Colonic mucosa (tissue), 4 donors: Measurements from ENCODE around the gene WDFY3. TPM values are rescaled to one million over a fixed set of nuclear protein-coding genes. Genes with fewer than 3 reads are reported as not detected.

Source experiments
- DNase-seq: peaks from one replicate; pipeline ENCODE4 v3.0.0-alpha.2; 2020
- H3K27ac ChIP-seq: fragments of 200-600 bp; one replicate; pipeline ENCODE4 v1.8.0; 2021
- H3K27me3 ChIP-seq: fragments of 200-600 bp; one replicate; pipeline ENCODE4 v1.8.0; 2021
- H3K36me3 ChIP-seq: fragments of 200-600 bp; one replicate; pipeline ENCODE4 v1.8.0; 2021
- H3K4me1 ChIP-seq: fragments of 200-600 bp; one replicate; pipeline ENCODE4 v1.8.0; 2021; ENCODE audit warnings: mild to moderate bottlenecking
- H3K4me3 ChIP-seq: fragments of 200-600 bp; one replicate; pipeline ENCODE4 v1.8.0; 2021
- H3K9ac ChIP-seq, 2 donors: one replicate each; pipeline ENCODE4 v1.7.0; 2013; ENCODE audit warnings: control low read depth in 2 of 2, low read depth in 2 of 2, low read length in 2 of 2
- H3K9me3 ChIP-seq: fragments of 200-600 bp; one replicate; pipeline ENCODE4 v1.8.0; 2021
- CTCF ChIP-seq: fragments of 200-600 bp; IDR thresholded peaks from one replicate; pipeline ENCODE4 v1.8.0; 2022; ENCODE audit warnings: antibody characterized with exemption, mild to moderate bottlenecking
- intact Hi-C: fragments of 100-400 bp; cut with DNase I; formaldehyde crosslinking; loops from one replicate; pipeline ENCODE4 v1.14.1; 2022
- total RNA-seq, 2 donors: library from RNA; stranded (reverse); fragmentation: NEBNext Ultra II Directional in 1 of 2; extraction: Animal tissue kit (Norgen Biotek cat#: 25700) in 1 of 2; gene quantifications; one replicate each; pipeline ENCODE4 v1.2.1, GENCODE V29; 2021
- donor health status: healthy.
- donor health status: DM: no; HTN: no; CAD: no.
- donor health status: DM: no; HTN: no; CAD: no.

WDFY3 gene
- total RNA-seq, 2 donors from 2014 or later, result 46.3 to 50.8 TPM

- H3K9me3 ChIP-seq, result no peaks in the 10 kb centered on the region
- H3K27ac ChIP-seq, result no peak overlapping the region
- H3K27me3 ChIP-seq, result no peaks in the 10 kb centered on the region
- intact Hi-C loops, result no loop called here
- H3K4me3 ChIP-seq, result no peak overlapping the region
- TF ChIP-seq CTCF, result no peak
- H3K4me1 ChIP-seq, result no peaks in the 10 kb centered on the region
- DNase-seq, result no peak
- no peaks in the 10 kb centered on the region for H3K36me3 ChIP-seq
- no peak overlapping the region for H3K9ac ChIP-seq
Observed at GRCh38 chr4:84937381-84937977, 29.0 kb downstream of the WDFY3 start.

GRCh38 chr4:84936123-84936522 is 30.4 kb downstream of the WDFY3 start:
- Histone ChIP-seq H3K27ac (no peak overlapping the region), H3K9me3 (no peaks in the 10 kb centered on the region)

GRCh38 chr4:84932462-84932861 is 34.0 kb downstream of the WDFY3 start:
- no peak overlapping the region for H3K27ac ChIP-seq
- no peaks in the 10 kb centered on the region for H3K4me1 ChIP-seq
- H3K36me3 ChIP-seq, result peaks cover 3% of the 10 kb centered on the region
- no peaks in the 10 kb centered on the region for H3K27me3 ChIP-seq
- H3K9me3 ChIP-seq, result no peaks in the 10 kb centered on the region
- DNase-seq, result no peak
- H3K4me3 ChIP-seq, result no peak overlapping the region
- no peak for TF ChIP-seq CTCF
- intact Hi-C loops, result no loop called here
- no peak overlapping the region for H3K9ac ChIP-seq

More at GRCh38 chr4:84936123-84936522, 30.4 kb downstream of the WDFY3 start:
- H3K36me3 ChIP-seq, result peaks cover 3% of the 10 kb centered on the region
- intact Hi-C loops, result no loop called here
- TF ChIP-seq CTCF, result no peak
- no peaks in the 10 kb centered on the region for H3K4me1 ChIP-seq
- H3K4me3 ChIP-seq, result no peak overlapping the region
- no peak for DNase-seq
- H3K27me3 ChIP-seq, result no peaks in the 10 kb centered on the region
- no peak overlapping the region for H3K9ac ChIP-seq

- Histone ChIP-seq H3K27me3 (no peaks in the 10 kb centered on the region), H3K9me3 (no peaks in the 10 kb centered on the region), H3K4me1 (no peaks in the 10 kb centered on the region), H3K27ac (no peak overlapping the region), H3K9ac (no peak overlapping the region), H3K36me3 (peaks cover 3% of the 10 kb centered on the region), H3K4me3 (no peak overlapping the region)
- intact Hi-C loops, result no loop called here
- no peak for TF ChIP-seq CTCF
- DNase-seq, result no peak
Observed at GRCh38 chr4:84931961-84932360, 34.5 kb downstream of the WDFY3 start.

- Histone ChIP-seq H3K9ac (no peak overlapping the region), H3K9me3 (no peaks in the 10 kb centered on the region), H3K27ac (no peak overlapping the region), H3K4me1 (no peaks in the 10 kb centered on the region), H3K27me3 (no peaks in the 10 kb centered on the region), H3K4me3 (no peak overlapping the region), H3K36me3 (peaks cover 3% of the 10 kb centered on the region)
- no peak for DNase-seq
- intact Hi-C loops, result no loop called here
- TF ChIP-seq CTCF, result no peak
Observed at GRCh38 chr4:84931274-84931673, 35.2 kb downstream of the WDFY3 start.
